H7 (cell line): ENCODE data around the gene CDC42BPA. TPM values are rescaled to one million over a fixed set of nuclear protein-coding genes. Genes with fewer than 3 reads are reported as not detected.
"Not testable (repeated sequence)": the region's sequence is repeated elsewhere in the genome, so short reads cannot be mapped to it uniquely, and the experiment has no call there.

Source experiments
- DNase-seq: peaks from one replicate; pipeline ENCODE4 v3.0.0; 2012
- H3K27me3 ChIP-seq: 2 replicates; pipeline ENCODE4 v1.6.0; 2011; ENCODE audit warnings: mild to moderate bottlenecking, low read length; ENCODE audit not compliant: control insufficient read depth, insufficient read depth
- H3K36me3 ChIP-seq: replicated peaks from 2 replicates; pipeline ENCODE4 v1.5.1; 2011; ENCODE audit warnings: low read length; ENCODE audit not compliant: control insufficient read depth, insufficient read depth
- H3K4me3 ChIP-seq: 2 replicates; pipeline ENCODE4 v1.5.1; 2011; ENCODE audit warnings: low read depth, mild to moderate bottlenecking, control low read depth, low read length, moderate library complexity; ENCODE audit not compliant: insufficient read depth
- total RNA-seq: library from RNA; depleted of rRNA; stranded (reverse); fragments of >200 nt; shearing (Covaris generic); gene quantifications from 2 replicates; pipeline ENCODE4 v1.2.3, GENCODE V29; 2014

The CDC42BPA gene
- total RNA-seq, 1 experiment from 2014 or later: 26.1 TPM

- Histone ChIP-seq H3K4me3 (no peak overlapping the region), H3K36me3 (no peaks in the 10 kb centered on the region), H3K27me3 (no peaks in the 10 kb centered on the region)
- DNase-seq: peak; percentile 47
Observed at GRCh38 chr1:227234998-227235405, 83.3 kb downstream of the CDC42BPA start.

GRCh38 chr1:227231128-227231527 lies 87.2 kb downstream of the CDC42BPA start:
- not testable (repeated sequence) for H3K4me3 ChIP-seq, DNase-seq

GRCh38 chr1:227228201-227228600 lies 90.1 kb downstream of the CDC42BPA start:
- no peaks in the 10 kb centered on the region for H3K27me3 ChIP-seq
- H3K4me3 ChIP-seq: no peak overlapping the region
- no peak for DNase-seq
- no peaks in the 10 kb centered on the region for H3K36me3 ChIP-seq

More at GRCh38 chr1:227231128-227231527, 87.2 kb downstream of the CDC42BPA start:
- H3K36me3 ChIP-seq, H3K27me3 ChIP-seq: not testable (repeated sequence)

- Histone ChIP-seq H3K36me3 (no peaks in the 10 kb centered on the region), H3K4me3 (no peak overlapping the region)
- no peak for DNase-seq
Observed at GRCh38 chr1:227227761-227228160, 90.5 kb downstream of the CDC42BPA start.

GRCh38 chr1:227225715-227226346 lies 92.5 kb downstream of the CDC42BPA start:
- Histone ChIP-seq H3K4me3 (no peak overlapping the region), H3K27me3 (no peaks in the 10 kb centered on the region), H3K36me3 (no peaks in the 10 kb centered on the region)
- no peak for DNase-seq

More at GRCh38 chr1:227227761-227228160, 90.5 kb downstream of the CDC42BPA start:
- no peaks in the 10 kb centered on the region for H3K27me3 ChIP-seq

GRCh38 chr1:227223171-227223806 lies 95.0 kb downstream of the CDC42BPA start:
- DNase-seq: no peak

GRCh38 chr1:227219715-227220292 lies 98.5 kb downstream of the CDC42BPA start:
- H3K36me3 ChIP-seq: no peaks in the 10 kb centered on the region
- H3K4me3 ChIP-seq: no peak overlapping the region
- DNase-seq: no peak
- H3K27me3 ChIP-seq: no peaks in the 10 kb centered on the region

More at GRCh38 chr1:227223171-227223806, 95.0 kb downstream of the CDC42BPA start:
- H3K4me3 ChIP-seq: no peak overlapping the region
- no peaks in the 10 kb centered on the region for H3K36me3 ChIP-seq
- H3K27me3 ChIP-seq: no peaks in the 10 kb centered on the region

GRCh38 chr1:227218870-227219573 lies 99.3 kb downstream of the CDC42BPA start:
- H3K4me3 ChIP-seq: no peak overlapping the region
- no peaks in the 10 kb centered on the region for H3K36me3 ChIP-seq
- no peaks in the 10 kb centered on the region for H3K27me3 ChIP-seq
- DNase-seq: no peak

GRCh38 chr1:227215863-227216510 lies 102.3 kb downstream of the CDC42BPA start:
- H3K4me3 ChIP-seq: no peak overlapping the region
- H3K27me3 ChIP-seq: no peaks in the 10 kb centered on the region
- no peak for DNase-seq
- H3K36me3 ChIP-seq: no peaks in the 10 kb centered on the region

- Histone ChIP-seq H3K4me3 (no peak overlapping the region), H3K27me3 (no peaks in the 10 kb centered on the region), H3K36me3 (no peaks in the 10 kb centered on the region; the same call in 1 of the 2 replicates)
- no peak for DNase-seq
Observed at GRCh38 chr1:227214207-227214606, 104.1 kb downstream of the CDC42BPA start.

GRCh38 chr1:227213426-227213825 lies 104.9 kb downstream of the CDC42BPA start:
- Histone ChIP-seq H3K4me3 (no peak overlapping the region), H3K27me3 (no peaks in the 10 kb centered on the region), H3K36me3 (no peaks in the 10 kb centered on the region; the same call in 1 of the 2 replicates)
- DNase-seq: no peak

GRCh38 chr1:227212164-227212563 lies 106.1 kb downstream of the CDC42BPA start:
- DNase-seq: no peak
- Histone ChIP-seq H3K4me3 (no peak overlapping the region), H3K36me3 (no peaks in the 10 kb centered on the region; the same call in 1 of the 2 replicates), H3K27me3 (no peaks in the 10 kb centered on the region)

GRCh38 chr1:227210604-227211003 lies 107.7 kb downstream of the CDC42BPA start:
- no peak overlapping the region for H3K4me3 ChIP-seq
- no peaks in the 10 kb centered on the region; the same call in 1 of the 2 replicates for H3K36me3 ChIP-seq
- H3K27me3 ChIP-seq: no peaks in the 10 kb centered on the region
- DNase-seq: no peak

GRCh38 chr1:227197064-227197463 lies 121.2 kb downstream of the CDC42BPA start:
- H3K4me3 ChIP-seq: no peak overlapping the region
- H3K27me3 ChIP-seq: no peaks in the 10 kb centered on the region
- DNase-seq: no peak
- H3K36me3 ChIP-seq: no peaks in the 10 kb centered on the region
